Activated naive CD8-positive, alpha-beta T cell treated with anti-CD3 and anti-CD28 coated beads, Interleukin-2, amount 50 U/mL, for 24 hours (primary cell): ENCODE measurements around the gene CYB5R2.

Experiments used
- ATAC-seq: fragments of 150-1000 bp; cut with Tn5 transposase; one replicate; pipeline ENCODE4 v1.10.0; 2021
- DNase-seq: peaks from one replicate; pipeline ENCODE4 v3.0.0; 2021
- H3K27ac Mint-ChIP-seq: one replicate; pipeline ENCODE4 v1.8.0; 2021; ENCODE audit warnings: mild to moderate bottlenecking, mixed read lengths
- H3K27me3 Mint-ChIP-seq: one replicate; pipeline ENCODE4 v1.8.0; 2021; ENCODE audit warnings: mixed read lengths
- H3K36me3 Mint-ChIP-seq: one replicate; pipeline ENCODE4 v1.8.0; 2021; ENCODE audit warnings: low read depth, mixed read lengths
- H3K4me1 Mint-ChIP-seq: one replicate; pipeline ENCODE4 v1.8.0; 2021; ENCODE audit warnings: mixed read lengths
- H3K4me3 Mint-ChIP-seq: one replicate; pipeline ENCODE4 v1.8.0; 2021; ENCODE audit warnings: mild to moderate bottlenecking, moderate library complexity, mixed read lengths
- H3K9me3 Mint-ChIP-seq: one replicate; pipeline ENCODE4 v1.8.0; 2021; ENCODE audit warnings: mixed read lengths

CYB5R2 gene

GRCh38 chr11:7657306-7658025 lies 15.8 kb downstream of the CYB5R2 start:
- no peaks in the 10 kb centered on the region for H3K4me1 Mint-ChIP-seq
- ATAC-seq = peak; percentile 77
- DNase-seq = no peak
- H3K36me3 Mint-ChIP-seq = peaks cover 8% of the 10 kb centered on the region
- H3K27ac Mint-ChIP-seq = no peak overlapping the region
- H3K27me3 Mint-ChIP-seq = no peaks in the 10 kb centered on the region
- no peaks in the 10 kb centered on the region for H3K9me3 Mint-ChIP-seq
- no peak overlapping the region for H3K4me3 Mint-ChIP-seq

- ATAC-seq = no peak
- Mint-ChIP-seq H3K36me3 (peaks cover 6% of the 10 kb centered on the region), H3K27me3 (no peaks in the 10 kb centered on the region), H3K27ac (no peak overlapping the region), H3K4me3 (no peak overlapping the region), H3K9me3 (no peaks in the 10 kb centered on the region), H3K4me1 (no peaks in the 10 kb centered on the region)
- DNase-seq = no peak
Measured at GRCh38 chr11:7656704-7657103, 16.6 kb downstream of the CYB5R2 start.

- Mint-ChIP-seq H3K4me1 (no peaks in the 10 kb centered on the region), H3K9me3 (no peaks in the 10 kb centered on the region), H3K36me3 (peaks cover 6% of the 10 kb centered on the region), H3K27ac (no peak overlapping the region), H3K27me3 (no peaks in the 10 kb centered on the region), H3K4me3 (no peak overlapping the region)
- DNase-seq (no peak), ATAC-seq (no peak)
Measured at GRCh38 chr11:7655253-7656217, 17.8 kb downstream of the CYB5R2 start.

- H3K4me1 Mint-ChIP-seq = no peaks in the 10 kb centered on the region
- no peaks in the 10 kb centered on the region for H3K9me3 Mint-ChIP-seq
- H3K27me3 Mint-ChIP-seq = no peaks in the 10 kb centered on the region
Measured at GRCh38 chr11:7654195-7654705, 19.1 kb downstream of the CYB5R2 start.

GRCh38 chr11:7651700-7652099 lies 21.6 kb downstream of the CYB5R2 start:
- Mint-ChIP-seq H3K4me3 (no peak overlapping the region), H3K9me3 (no peaks in the 10 kb centered on the region), H3K4me1 (no peaks in the 10 kb centered on the region), H3K27ac (no peak overlapping the region), H3K36me3 (peaks cover 3% of the 10 kb centered on the region), H3K27me3 (no peaks in the 10 kb centered on the region)
- no peak for DNase-seq
- no peak for ATAC-seq

More at GRCh38 chr11:7654195-7654705, 19.1 kb downstream of the CYB5R2 start:
- Mint-ChIP-seq H3K27ac (no peak overlapping the region), H3K36me3 (peaks cover 6% of the 10 kb centered on the region), H3K4me3 (no peak overlapping the region)
- ATAC-seq (no peak), DNase-seq (no peak)

- Mint-ChIP-seq H3K27ac (no peak overlapping the region), H3K36me3 (peaks cover 3% of the 10 kb centered on the region), H3K27me3 (no peaks in the 10 kb centered on the region), H3K9me3 (no peaks in the 10 kb centered on the region), H3K4me1 (no peaks in the 10 kb centered on the region), H3K4me3 (no peak overlapping the region)
- no peak for DNase-seq
- ATAC-seq = no peak
Measured at GRCh38 chr11:7651140-7651551, 22.2 kb downstream of the CYB5R2 start.

- Mint-ChIP-seq H3K27me3 (no peaks in the 10 kb centered on the region), H3K4me3 (no peak overlapping the region), H3K27ac (no peak overlapping the region), H3K36me3 (peaks cover 3% of the 10 kb centered on the region), H3K4me1 (no peaks in the 10 kb centered on the region), H3K9me3 (no peaks in the 10 kb centered on the region)
- DNase-seq (no peak), ATAC-seq (no peak)
Measured at GRCh38 chr11:7648264-7648663, 25.0 kb downstream of the CYB5R2 start.

GRCh38 chr11:7646866-7647265 lies 26.4 kb downstream of the CYB5R2 start:
- DNase-seq (no peak), ATAC-seq (no peak)
- Mint-ChIP-seq H3K27ac (no peak overlapping the region), H3K4me1 (no peaks in the 10 kb centered on the region), H3K9me3 (no peaks in the 10 kb centered on the region), H3K27me3 (no peaks in the 10 kb centered on the region), H3K36me3 (peaks cover 3% of the 10 kb centered on the region), H3K4me3 (no peak overlapping the region)

GRCh38 chr11:7645206-7645605 lies 28.1 kb downstream of the CYB5R2 start:
- Mint-ChIP-seq H3K36me3 (peaks cover 3% of the 10 kb centered on the region), H3K9me3 (no peaks in the 10 kb centered on the region), H3K27me3 (no peaks in the 10 kb centered on the region), H3K27ac (no peak overlapping the region), H3K4me3 (no peak overlapping the region), H3K4me1 (no peaks in the 10 kb centered on the region)
- ATAC-seq (no peak), DNase-seq (no peak)

GRCh38 chr11:7643314-7643713 lies 30.0 kb downstream of the CYB5R2 start:
- Mint-ChIP-seq H3K36me3 (no peaks in the 10 kb centered on the region), H3K27ac (no peak overlapping the region), H3K27me3 (no peaks in the 10 kb centered on the region), H3K4me1 (no peaks in the 10 kb centered on the region), H3K9me3 (no peaks in the 10 kb centered on the region), H3K4me3 (no peak overlapping the region)
- no peak for DNase-seq
- no peak for ATAC-seq

- no peak for ATAC-seq
- Mint-ChIP-seq H3K9me3 (no peaks in the 10 kb centered on the region), H3K4me1 (no peaks in the 10 kb centered on the region), H3K27me3 (no peaks in the 10 kb centered on the region), H3K36me3 (peaks cover 1% of the 10 kb centered on the region), H3K4me3 (no peak overlapping the region), H3K27ac (no peak overlapping the region)
- DNase-seq = no peak
Measured at GRCh38 chr11:7642747-7643146, 30.6 kb downstream of the CYB5R2 start.

- H3K4me1 Mint-ChIP-seq = no peaks in the 10 kb centered on the region
- H3K27ac Mint-ChIP-seq = no peak overlapping the region
- H3K9me3 Mint-ChIP-seq = no peaks in the 10 kb centered on the region
- no peak for DNase-seq
- ATAC-seq = no peak
- H3K27me3 Mint-ChIP-seq = no peaks in the 10 kb centered on the region
- no peak overlapping the region for H3K4me3 Mint-ChIP-seq
- H3K36me3 Mint-ChIP-seq = peaks cover 2% of the 10 kb centered on the region
Measured at GRCh38 chr11:7640816-7641215, 32.5 kb downstream of the CYB5R2 start.

- DNase-seq = no peak
- H3K27ac Mint-ChIP-seq = no peak overlapping the region
- no peaks in the 10 kb centered on the region for H3K9me3 Mint-ChIP-seq
- no peaks in the 10 kb centered on the region for H3K4me1 Mint-ChIP-seq
- H3K4me3 Mint-ChIP-seq = no peak overlapping the region
- H3K36me3 Mint-ChIP-seq = peaks cover 7% of the 10 kb centered on the region
- no peaks in the 10 kb centered on the region for H3K27me3 Mint-ChIP-seq
- no peak for ATAC-seq
Measured at GRCh38 chr11:7639643-7640025, 33.7 kb downstream of the CYB5R2 start.

GRCh38 chr11:7638710-7639642 lies 34.3 kb downstream of the CYB5R2 start:
- DNase-seq (no peak), ATAC-seq (no peak)
- no peaks in the 10 kb centered on the region for H3K4me1 Mint-ChIP-seq
- no peak overlapping the region for H3K27ac Mint-ChIP-seq
- H3K27me3 Mint-ChIP-seq = no peaks in the 10 kb centered on the region
- H3K36me3 Mint-ChIP-seq = peaks cover 11% of the 10 kb centered on the region
- H3K9me3 Mint-ChIP-seq = no peaks in the 10 kb centered on the region
- no peak overlapping the region for H3K4me3 Mint-ChIP-seq
